ENCODE results near the gene GPC6.

The GPC6 gene

DNA sequence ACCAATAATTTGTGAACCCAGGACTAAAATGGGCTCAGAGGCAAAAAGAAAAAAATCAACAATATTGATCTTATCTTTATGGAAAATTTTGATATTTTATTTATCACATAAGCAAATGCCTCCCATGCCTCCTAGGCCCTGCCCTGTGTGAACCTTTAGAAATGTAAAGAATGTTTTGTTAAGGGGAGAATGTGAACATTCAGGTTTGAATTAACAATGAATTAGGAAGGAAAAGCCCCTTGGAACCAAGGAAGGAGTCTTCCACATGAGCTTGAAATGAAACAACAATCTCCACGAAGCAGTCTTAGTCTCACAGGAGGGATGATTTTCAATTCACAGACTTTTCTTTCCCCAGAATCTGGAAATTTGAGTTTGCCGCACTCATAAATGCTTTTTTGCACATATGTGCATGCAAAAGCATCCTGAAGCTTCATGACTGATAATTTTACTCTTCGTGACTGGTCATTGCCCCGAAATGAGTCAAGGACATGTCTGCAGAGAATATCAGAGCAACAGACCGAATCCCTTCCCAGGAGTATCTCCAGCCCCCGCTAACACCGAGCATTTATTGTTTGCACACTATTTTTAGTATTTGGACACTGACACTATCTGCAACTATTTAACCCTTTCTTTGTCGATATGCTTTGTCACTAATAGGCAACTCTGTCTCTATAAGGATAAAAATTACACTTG lies 1117.7 kb downstream of the GPC6 start:
- DNase-seq, result no peak

DNA sequence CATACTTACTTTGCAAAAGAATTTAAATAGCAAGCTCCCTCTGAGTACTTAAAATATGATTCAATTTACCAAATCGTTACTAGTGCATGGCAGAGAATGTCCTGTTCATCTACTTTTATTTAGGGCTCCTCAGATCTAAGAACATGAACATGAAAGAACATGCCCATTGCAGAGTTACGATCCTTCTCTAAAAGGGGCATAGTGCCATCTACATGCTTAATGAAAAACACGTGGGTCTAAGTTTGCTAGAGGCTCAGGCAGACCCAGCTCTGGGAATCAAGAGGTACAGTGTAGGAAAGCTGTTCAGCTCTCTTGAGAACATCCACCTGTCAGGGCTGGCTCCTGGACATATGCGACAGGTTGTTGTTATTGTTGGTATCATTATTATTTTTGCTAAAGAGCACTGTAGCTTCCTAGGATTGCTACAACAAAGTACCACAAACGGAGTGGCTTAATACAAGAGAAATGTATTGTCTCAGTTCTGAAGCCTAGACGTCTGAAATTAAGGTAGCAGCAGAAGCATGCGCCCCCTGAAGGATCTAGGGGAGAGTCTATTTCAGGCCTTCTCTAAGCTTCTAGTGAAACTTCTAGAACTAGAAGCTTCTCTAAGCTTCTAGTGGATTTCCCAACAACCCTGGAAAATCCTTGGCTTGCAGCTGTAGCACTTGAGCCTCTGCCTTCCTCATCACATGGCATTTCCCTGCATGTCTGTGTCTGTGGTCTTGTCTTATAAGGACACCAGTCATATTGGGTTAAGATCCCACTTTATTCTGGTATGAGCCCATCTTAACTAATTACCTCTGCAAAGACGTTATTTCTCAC lies 1119.0 kb downstream of the GPC6 start:
- DNase-seq, result peak; percentile 38

DNA sequence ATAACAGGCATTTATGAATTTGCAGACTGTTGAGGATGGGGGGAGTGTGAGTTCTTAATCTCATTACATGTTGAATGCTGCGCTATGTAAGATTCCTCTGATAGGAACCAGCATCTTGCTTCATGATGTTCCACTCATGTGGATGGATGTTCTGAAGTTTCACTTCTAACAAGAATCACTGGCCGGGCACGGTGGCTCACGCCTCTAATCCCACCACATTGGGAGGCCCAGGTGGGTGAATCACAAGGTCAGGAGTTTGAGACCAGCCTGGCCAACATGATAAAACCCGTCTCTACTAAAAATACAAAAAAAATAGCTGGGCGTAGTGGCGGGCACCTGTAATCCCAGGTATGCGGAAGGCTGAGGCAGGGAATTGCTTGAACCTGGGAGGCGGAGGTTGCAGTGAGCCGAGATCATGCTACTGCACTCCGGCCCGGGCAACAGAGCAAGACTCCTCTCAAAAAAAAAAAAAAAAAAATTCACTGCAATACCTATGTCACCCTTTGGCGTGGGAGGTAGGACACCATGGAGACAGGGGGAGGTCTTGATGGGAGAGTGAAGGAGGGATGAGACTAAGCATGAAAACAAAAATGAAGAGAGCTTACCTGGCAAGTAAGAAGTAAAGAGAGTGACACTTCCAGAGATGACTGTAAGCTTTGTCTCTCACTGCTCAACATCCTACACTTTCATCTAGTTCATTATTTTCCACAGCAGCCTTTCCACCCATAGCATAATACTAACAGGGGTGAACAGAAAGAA lies 1119.8 kb downstream of the GPC6 start:
- no peak for DNase-seq

DNA sequence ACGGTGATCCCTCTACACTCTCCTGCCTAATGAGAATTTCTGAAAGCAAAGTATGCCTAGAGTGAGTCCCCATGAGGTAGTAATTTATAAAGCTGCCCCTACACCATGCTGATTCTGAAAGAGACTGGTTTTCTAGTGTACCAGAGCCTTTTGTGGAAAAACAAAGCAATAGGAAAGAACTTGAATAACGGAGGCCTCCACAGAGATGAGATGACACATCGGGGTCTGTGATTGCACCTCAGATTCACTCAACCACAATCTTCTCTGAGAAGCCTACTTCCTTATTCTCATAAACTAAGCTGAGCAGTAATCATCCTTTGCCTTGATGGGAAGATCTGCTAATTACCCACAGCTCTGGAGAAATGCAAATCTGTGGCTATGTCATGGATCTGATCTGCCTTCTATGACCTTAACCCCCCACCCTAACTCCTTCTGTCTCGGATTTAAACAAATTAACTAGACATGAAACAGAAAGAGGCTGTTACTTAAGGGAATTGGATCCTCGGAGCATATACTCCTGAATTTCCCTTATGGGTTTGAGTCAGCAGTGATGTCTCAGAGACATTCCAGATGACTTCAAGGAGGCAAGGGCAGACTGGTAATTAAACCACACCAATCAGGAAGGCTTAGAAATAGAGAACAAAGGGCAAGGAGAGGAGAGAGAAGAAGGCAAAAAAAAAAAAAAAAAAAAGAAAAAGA lies 1124.8 kb downstream of the GPC6 start:
- no peak for DNase-seq

DNA sequence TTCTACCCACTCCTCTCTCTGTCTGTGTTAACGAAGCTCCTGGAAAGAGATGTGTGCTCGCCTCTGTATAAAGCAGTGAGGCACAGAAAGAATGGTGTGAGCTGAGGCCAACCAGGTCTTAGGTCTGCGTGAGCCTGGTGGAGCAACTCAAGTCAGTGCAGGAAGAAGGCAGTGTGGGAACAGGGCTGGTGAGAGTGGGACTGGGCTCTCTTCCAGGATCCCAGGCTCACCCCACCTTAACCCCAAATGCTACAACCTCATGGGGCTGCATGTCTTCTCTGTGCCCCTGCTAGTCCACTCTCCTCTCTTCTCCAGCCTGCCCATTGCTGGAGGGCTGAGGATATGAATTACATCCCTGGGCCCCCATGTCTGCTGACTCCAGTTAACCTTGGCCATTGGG lies 1125.5 kb downstream of the GPC6 start:
- DNase-seq, result no peak

DNA sequence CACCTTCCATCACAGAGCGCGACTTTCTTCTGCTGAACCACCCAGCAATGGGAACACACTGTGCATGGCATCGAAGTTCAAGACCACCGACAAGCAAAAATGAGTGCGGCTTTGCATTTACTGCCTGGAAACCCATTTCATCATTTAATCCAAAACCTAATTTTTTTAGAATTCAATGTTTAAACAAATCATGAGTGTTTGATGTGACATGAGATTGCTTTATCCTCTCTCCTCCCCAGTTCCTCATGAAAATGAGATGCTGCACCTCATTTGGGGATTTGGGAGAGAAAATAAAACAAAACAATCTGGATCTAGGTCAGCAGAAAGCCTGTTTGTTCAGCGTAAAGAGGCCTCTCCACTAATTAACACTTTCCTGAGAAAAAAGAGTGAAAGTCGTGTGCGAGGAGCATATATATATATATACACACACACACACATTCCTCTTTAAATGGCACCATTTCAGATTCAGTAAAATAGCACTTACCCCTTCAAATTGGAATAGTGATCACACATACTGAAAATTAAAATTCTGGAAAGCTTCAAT lies 1126.6 kb downstream of the GPC6 start:
- no peak for DNase-seq

DNA sequence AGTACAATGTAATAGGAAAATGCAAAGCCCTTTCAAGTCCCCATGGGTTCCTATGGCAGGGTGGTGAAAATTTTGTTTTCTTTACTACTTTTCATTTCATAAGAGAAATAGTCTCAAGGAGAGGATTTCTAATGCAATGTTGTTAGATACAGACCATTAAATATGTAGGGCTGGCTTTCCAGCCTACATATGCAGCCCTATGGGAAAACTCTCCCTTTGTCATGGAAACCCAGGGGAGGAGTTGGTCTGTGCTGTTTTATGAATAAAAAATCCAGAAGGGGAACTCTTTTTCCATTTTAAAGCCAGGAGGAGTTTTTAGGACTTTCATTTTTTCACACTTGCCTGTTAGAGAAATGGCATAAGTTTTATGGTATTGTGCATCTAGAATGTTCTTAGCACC lies 1133.3 kb downstream of the GPC6 start:
- no peak for DNase-seq

DNA sequence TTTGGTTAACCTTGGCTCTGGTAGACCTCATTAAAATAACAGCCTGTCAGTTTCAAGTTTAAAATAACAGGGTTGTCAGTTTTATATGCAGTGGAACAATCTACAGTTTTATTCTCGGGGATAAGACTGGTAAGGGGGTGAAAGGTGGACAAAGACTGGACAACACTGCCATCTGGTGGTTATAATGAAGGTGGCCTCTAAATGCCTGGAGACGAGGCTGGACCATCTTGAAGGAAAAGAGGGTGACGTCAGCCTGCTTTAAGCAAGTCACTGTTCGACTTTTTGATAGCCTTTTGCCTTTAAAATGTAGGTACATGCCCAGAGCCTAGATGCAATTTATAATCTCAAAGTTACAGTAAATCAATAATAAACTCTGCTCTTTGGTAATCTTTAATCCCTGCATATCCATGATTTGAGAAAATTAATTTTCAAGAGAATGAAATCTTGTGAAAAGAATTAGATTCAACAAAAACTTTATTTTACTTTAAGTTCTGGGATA lies 1135.9 kb downstream of the GPC6 start:
- peak; percentile 41 for DNase-seq

DNA sequence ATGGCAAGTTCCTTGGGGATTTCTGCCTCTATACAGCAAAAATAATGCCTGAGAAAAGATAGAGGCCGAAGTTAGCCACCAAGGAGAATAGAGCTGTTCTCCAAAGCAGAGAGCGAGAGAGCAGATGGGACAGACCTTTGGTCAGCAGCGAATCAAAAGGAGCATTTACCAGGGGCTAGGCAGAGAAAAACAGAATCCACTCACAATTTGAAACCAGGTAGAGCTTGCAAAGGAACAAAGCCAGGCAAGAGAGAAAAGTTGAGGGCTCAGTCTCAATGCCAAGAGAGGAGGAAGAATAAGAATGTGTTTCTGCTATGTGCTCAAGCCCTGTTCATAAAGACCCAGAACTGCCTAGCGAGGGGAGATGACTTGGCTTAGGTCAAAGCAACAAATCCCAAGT lies 1140.1 kb downstream of the GPC6 start:
- no peak for DNase-seq

DNA sequence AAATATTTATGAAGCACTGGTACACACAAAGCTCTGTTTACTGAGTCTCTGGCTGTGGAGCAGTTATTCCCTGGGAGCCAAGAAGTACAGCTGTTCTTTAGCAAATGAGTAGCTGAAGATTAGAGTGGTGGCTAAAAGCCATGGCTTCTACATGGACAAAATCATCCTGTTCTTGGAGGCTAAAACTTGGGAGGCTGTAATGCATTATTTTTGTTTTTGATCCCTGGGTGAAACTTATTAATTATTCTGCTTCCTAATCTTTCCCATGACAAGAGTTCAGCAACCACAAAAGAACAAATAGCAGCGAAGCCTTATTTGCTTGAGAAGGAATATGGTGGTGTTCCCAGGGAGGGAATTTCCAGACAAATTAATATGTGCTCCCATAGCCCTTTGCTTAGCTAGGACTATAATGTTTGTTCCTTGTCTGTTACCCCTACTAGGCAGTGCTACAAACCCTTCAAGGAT lies 1143.4 kb downstream of the GPC6 start:
- no peak for DNase-seq

DNA sequence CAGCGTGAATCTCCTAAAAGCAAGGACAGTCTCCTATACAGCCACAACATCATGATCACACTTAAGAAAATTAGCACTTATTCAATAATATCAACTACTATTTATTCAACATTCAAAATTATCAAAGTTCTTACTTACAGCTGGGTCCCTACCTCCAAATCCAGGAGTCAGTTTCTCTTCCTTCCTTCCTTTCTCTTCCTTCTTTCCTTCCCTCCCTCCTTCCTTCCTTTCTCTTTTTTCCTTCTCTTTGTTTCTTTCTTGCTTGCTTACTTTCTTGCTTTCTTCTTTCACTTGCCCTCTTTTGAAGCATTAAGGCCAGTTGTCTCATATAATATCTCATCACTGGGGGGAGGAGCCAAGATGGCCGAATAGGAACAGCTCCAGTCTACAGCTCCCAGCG lies 1145.2 kb downstream of the GPC6 start:
- no peak for DNase-seq

DNA sequence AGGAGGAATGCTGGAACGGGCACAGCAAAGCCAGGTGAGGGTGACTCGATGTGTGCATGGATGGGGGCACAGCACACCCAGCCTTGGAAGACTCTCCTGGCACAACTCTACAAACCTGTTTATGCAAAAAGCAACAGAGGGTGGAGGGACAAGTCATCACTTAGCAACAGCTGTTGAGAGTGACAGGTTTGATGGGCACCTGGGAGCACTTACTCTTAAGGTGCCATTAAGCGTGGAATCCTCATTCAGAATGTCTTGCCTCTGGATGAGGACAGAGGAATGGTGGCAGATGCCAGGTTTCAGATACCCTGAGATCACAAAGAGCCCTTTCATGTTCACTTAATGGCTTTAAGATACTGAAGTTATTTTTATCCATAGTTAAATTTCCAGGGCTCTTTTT lies 1155.9 kb downstream of the GPC6 start:
- DNase-seq, result no peak

DNA sequence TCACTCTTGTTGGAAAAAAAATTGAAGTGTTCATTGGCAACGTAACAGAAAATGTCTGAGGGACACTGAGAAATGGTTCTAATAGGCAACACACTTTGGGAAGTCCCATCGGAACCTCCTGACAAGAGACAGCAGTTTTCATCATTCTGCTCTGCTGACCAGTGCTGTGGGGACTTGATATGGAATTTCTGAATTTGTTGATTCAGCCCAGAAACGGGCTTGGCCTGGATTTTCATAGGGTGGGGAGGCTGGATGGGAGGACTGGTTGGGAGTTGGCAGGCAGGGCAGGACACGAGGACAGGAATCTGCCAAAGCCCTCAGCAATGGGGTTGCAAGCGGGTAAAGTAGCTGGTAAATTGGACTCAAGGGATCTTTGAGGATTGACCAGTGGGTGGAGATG lies 1156.4 kb downstream of the GPC6 start:
- DNase-seq, result no peak

DNA sequence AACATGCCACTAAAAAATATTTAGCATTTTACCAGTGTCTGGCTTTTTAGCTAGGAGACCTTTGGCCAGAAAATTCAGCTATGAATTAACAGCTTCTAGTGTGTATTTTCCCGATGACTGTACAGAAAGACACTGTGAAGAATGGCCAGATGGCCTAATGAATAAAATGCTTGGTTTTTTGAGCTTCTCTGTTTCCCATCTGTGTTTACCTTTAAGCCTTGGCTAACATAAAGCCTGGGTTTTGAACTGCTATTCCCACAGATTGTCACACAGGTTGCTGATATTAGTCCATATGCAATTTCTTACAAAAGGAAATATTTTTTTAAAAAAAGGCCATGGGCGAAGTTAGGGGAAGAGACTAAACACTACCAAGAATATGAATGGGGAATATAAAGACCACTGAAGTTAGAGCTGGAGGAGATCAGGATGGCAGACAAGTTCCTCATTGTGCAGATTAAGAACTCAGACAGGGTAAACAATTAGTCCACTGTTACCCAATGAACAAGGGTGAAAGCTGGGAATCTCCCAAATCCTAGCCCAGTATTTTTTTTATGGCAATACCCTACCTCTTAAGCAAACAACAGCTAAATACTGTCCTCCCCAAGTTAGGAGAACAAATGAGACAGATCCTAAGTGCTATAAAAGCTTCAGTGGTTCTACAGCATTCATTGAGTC lies 1157.8 kb downstream of the GPC6 start:
- no peak for DNase-seq

DNA sequence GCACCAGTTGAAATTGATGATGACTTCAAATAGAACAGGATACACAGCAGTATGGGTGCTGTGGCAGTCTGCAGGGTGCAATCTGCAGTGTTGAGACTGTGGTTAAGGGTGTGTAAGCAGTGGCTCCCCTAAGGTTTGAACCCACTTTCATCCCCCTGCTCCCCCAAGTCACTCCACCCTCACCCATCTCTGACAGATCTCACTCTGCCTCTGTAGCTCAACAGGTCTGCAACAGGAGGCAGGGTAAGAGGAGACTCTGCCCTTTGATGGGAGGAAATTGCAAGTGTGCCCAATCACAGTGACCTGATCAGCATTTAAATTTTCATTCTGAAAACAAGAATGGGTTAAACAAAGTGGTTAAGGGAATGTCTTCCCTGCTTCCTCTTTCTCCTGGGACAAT lies 1160.4 kb downstream of the GPC6 start:
- DNase-seq, result no peak

DNA sequence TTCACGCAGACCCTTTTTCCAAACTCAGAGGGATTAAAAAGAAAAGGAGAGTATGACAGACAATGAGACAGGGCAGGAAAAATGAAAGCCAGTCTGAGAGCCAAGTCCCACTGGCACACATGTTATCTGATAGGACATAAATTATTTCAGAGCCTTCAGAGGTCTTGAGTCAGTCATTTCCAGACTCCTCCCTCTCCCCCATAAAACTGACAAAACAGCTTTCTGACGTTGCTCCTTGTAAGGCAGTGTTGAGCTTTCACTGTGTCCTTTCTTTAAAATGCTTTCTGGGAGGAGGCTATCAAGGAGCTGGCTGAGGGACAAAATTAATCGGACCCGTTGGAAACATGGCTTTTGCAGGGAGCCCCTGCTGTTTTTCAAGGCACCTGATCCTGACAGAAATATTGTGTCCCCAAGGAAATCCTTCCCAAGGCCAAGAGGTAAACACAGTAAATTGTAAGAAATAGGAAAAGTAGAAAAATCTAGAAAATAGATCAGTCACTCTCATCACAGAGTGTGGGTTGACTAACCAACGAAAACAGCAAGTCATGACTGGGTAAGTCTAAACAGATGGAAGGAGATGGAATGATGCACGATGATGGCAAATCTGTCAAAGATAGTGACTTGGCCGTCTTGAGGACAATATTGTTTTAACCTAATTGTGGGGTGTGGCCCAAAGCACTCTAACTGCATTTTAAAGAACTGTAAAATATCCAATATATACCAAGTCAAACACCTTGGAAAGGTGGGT lies 1163.2 kb downstream of the GPC6 start:
- no peak for DNase-seq

DNA sequence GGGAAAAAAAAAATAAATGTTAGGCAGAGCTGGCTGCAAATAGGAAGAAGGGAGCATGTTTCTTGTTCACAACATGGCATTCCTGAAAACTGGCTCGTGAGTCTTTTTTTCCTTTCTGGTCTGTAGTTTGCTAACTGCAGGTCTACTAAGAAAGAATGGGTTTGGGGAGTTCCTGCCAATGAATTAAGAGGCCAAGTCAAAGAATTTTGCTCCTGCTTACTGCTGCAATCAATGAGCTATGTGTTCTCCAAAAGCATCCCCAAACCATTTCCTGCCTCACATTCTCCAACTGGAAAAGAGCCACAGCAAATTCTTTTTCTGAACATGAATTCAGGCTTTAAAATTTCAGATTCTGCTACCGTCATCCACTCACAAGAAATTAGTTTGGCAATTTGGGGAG lies 1164.3 kb downstream of the GPC6 start:
- no peak for DNase-seq

DNA sequence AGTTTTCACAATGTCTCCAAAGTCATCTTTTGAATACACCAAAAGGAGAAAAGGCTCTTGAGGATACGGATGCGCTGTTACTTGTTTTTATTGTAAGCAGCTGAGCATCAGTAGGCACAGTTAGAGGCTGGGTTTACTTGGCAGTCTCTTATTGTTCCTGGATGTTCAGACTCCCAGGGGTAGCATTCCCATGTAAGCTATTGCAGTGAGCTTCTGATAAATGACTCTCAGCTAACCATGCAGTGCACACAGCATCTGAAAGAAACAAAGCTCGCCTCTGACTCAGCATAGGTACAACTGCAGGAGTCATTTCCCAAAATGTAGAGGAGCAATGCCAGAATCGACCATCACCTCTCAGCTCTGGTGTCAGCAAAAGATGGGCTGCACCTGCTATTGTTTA lies 1168.1 kb downstream of the GPC6 start:
- peak; percentile 43 for DNase-seq

DNA sequence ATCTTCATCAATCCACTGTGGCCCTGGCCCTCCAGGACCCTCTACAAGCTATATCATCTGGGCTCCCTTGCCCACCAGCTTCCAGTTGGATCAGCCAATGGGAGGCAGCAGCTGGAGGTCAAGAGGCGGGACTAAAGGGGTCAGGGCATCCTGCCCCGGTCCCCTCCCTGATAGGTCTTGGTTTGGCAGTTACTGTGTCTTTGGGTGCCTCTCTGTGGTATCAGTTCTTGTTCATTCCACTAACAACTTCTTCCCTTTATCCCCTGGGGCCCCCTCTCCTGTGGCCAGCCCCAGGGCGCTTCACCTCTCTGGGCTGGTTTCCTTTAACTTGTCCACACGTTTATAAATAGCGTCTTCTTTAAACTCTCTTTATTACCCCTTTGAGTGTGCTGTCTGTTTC lies 1169.3 kb downstream of the GPC6 start:
- no peak for DNase-seq

DNA sequence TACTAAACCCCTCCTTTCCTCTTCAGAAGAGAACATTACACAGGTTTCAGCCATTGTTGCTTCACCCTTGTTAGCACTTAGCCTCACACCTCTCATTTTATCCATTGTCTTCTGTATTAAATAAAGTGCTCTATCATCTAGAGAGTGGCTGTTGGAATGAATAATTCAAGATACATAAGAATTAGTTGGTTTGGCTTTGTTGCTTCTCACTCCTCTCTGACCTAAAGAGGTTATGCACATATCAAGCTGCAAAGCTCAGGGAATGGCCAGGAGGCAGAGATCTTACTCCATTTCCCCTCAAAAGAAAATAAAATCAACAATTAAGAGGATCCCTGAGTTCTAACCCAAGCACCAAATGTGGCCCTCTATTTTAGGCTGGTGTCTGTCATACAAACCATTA lies 1173.2 kb downstream of the GPC6 start:
- no peak for DNase-seq

DNA sequence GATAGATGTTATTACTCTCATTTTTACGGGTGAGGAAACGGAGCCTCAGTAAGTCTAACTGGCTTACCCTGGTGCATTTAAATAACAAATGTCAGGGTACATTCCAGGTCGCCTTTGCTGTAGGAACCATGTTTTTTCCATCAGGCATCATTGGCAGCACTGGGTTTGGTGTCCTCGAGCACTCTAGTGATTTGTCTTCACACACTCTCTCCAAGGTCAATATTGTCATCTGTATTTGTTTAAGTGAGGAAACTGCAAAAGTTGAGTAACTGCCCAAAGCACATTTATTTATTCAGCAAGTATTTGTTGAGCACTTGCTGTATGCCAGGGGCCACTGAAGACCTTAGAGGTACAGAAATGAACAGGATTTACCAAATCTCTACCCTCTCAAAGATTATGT lies 1174.3 kb downstream of the GPC6 start:
- no peak for DNase-seq
